ENCODE data around the gene ZBTB40. TPM values are rescaled to one million over a fixed set of nuclear protein-coding genes. Genes with fewer than 3 reads are reported as not detected.

ZBTB40 gene
- total RNA-seq, 1 experiment from 2014 or later = 21.4 TPM

DNA sequence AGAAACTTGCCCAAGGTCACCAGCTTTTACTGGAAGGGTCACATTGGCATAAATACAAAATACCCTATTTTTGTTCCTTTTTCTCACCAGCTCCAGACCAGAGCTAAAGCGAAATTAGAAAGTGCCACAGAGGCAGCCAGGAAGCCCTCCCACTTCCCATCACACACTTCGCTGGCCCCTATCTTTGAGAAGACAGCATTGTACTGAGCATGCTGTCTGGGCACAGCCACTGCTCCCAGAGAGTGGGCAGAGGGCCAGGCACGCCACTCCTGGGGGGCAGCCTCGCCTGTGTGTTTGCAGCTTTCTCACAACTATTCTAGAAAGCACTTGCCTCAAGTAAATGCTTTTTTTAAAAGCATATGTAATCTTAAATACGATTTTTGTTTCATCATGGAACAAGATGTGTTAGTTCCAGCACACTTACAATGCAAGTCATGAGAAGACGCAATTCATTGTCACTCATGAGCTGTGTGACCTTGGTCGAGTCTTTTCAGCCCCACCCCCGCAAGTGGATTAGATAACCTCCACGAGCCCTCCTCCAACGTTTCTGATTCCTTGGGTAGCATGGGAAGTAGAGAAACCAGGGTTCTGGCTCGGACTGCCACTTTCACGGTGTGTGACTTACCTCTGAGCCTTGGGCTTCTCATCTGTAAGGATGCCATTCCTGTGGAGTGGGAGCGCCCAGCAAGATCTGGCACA is 85.9 kb downstream of the ZBTB40 start:
- no peaks in the 10 kb centered on the region for H3K27me3 ChIP-seq (ENCODE audit: insufficient read depth, low read depth)
- H3K9me3 ChIP-seq (ENCODE audit: insufficient read depth, low read depth) = no peaks in the 10 kb centered on the region
- H3F3A ChIP-seq (ENCODE audit: insufficient read depth, low read depth) = no peaks in the 10 kb centered on the region
- H3K79me2 ChIP-seq (ENCODE audit: low read depth) = no peaks in the 10 kb centered on the region
- H3K4me3 ChIP-seq = no peak overlapping the region
- intact Hi-C loops (cut with micrococcal nuclease; ENCODE audit: unreplicated experiment) = no loop called here
- H3K4me1 ChIP-seq (replicated peaks; ENCODE audit: insufficient read depth) = no peaks in the 10 kb centered on the region
- DNase-seq = no peak
- no peak overlapping the region for H3K4me2 ChIP-seq
- no peaks in the 10 kb centered on the region for H3K9me2 ChIP-seq (ENCODE audit: insufficient read depth)
- no peak for TF ChIP-seq EZH2 (IDR thresholded peaks at IDR 0.05; ENCODE audit: low read depth)
- TF ChIP-seq, protein P1, sequence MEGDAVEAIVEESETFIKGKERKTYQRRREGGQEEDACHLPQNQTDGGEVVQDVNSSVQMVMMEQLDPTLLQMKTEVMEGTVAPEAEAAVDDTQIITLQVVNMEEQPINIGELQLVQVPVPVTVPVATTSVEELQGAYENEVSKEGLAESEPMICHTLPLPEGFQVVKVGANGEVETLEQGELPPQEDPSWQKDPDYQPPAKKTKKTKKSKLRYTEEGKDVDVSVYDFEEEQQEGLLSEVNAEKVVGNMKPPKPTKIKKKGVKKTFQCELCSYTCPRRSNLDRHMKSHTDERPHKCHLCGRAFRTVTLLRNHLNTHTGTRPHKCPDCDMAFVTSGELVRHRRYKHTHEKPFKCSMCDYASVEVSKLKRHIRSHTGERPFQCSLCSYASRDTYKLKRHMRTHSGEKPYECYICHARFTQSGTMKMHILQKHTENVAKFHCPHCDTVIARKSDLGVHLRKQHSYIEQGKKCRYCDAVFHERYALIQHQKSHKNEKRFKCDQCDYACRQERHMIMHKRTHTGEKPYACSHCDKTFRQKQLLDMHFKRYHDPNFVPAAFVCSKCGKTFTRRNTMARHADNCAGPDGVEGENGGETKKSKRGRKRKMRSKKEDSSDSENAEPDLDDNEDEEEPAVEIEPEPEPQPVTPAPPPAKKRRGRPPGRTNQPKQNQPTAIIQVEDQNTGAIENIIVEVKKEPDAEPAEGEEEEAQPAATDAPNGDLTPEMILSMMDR (conservative IDR thresholded peaks at IDR 0.05) = no peak
- no peak overlapping the region for H3K27ac ChIP-seq
- no peak overlapping the region for H2AFZ ChIP-seq
- CTCF ChIA-PET = no interaction called here
- H4K20me1 ChIP-seq (ENCODE audit: insufficient read depth) = no peaks in the 10 kb centered on the region
- POLR2A ChIA-PET (ENCODE audit: unreplicated experiment) = interaction anchor here (0.6 kb wide), 1 partner anchor 57 kb away, joined by 4 read pairs; no protein-coding TSS in a partner anchor
- H3K36me3 ChIP-seq (ENCODE audit: low read depth) = no peaks in the 10 kb centered on the region
- no TSS peak for BruUV-seq (replicated peaks)

DNA sequence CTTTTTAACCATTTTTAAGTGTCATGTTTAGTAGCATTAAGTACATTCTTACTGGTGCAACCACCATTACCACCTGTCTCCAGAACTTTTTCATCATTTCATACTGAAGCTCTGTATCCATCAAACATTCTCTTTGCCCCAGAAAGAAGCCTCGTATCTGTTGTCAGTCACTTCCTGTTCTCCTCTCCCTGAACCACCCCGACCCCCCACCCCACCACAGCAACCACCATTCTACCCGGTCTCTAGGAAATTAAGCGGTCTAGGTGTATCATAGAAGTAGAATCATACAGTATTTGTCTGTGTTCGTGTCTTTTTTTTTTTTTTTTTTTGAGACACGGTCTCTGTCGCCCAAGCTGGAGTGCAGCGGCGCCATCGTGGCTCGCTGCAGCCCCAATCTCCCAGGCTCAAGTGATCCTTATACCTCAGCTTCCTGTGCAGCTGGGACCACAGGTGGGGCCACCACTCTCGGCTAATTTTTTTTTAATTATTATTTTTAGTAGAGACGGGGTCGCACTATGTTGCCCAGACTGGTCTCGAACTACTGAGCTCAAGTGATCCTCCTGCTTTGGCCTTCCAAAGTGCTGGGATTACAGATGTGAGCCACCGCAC is 88.0 kb downstream of the ZBTB40 start:
- H3K79me2 ChIP-seq (ENCODE audit: low read depth) = no peaks in the 10 kb centered on the region
- intact Hi-C loops (cut with micrococcal nuclease; ENCODE audit: unreplicated experiment) = loop anchor here (5.0 kb wide), 1 partner anchor 103 kb away; the partner anchor contains the start of gene C1QC
- no peak overlapping the region for H3K4me2 ChIP-seq
- no peaks in the 10 kb centered on the region for H3K9me2 ChIP-seq (ENCODE audit: insufficient read depth)
- DNase-seq = no peak
- no peaks in the 10 kb centered on the region for H3K27me3 ChIP-seq (ENCODE audit: insufficient read depth, low read depth)
- H3K4me1 ChIP-seq (replicated peaks; ENCODE audit: insufficient read depth) = no peaks in the 10 kb centered on the region
- no peaks in the 10 kb centered on the region for H3K9me3 ChIP-seq (ENCODE audit: insufficient read depth, low read depth)
- TF ChIP-seq, protein P1 (conservative IDR thresholded peaks at IDR 0.05) = no peak
- no peak for TF ChIP-seq EZH2 (IDR thresholded peaks at IDR 0.05; ENCODE audit: low read depth)
- H3F3A ChIP-seq (ENCODE audit: insufficient read depth, low read depth) = no peaks in the 10 kb centered on the region
- no TSS peak for BruUV-seq (replicated peaks)
- H4K20me1 ChIP-seq (ENCODE audit: insufficient read depth) = no peaks in the 10 kb centered on the region
- H3K27ac ChIP-seq = no peak overlapping the region
- H3K4me3 ChIP-seq = no peak overlapping the region
- CTCF ChIA-PET = interaction anchor here (0.6 kb wide), 1 partner anchor 98 kb away, joined by 4 read pairs; no protein-coding TSS in a partner anchor
- POLR2A ChIA-PET (ENCODE audit: unreplicated experiment) = no interaction called here
- H3K36me3 ChIP-seq (ENCODE audit: low read depth) = no peaks in the 10 kb centered on the region
- no peak overlapping the region for H2AFZ ChIP-seq

DNA sequence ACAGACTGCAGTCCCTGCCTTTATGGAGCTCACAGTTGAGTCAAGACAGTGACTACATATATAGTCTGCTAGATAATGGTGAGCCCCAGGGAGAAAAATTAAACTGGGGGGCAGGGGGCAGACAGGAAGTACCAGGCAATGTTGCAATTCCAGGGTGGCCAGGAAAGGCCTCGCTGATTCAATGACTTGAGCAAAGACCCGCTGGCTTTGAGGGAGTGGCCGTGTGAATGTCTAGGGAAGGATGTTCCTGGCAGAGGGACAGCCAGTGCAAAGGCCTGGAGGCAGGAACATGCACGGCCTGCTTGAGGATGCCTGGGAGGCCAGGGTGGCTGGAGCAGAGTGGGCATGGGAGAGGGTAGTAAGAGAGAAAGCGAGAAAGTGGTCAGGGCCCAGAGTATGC is 88.7 kb downstream of the ZBTB40 start:
- H2AFZ ChIP-seq = no peak overlapping the region
- no peak overlapping the region for H3K4me2 ChIP-seq
- DNase-seq = no peak
- ChIA-PET CTCF (interaction anchor here (0.6 kb wide), 1 partner anchor 97 kb away, joined by 4 read pairs; no protein-coding TSS in a partner anchor), POLR2A (ENCODE audit: unreplicated experiment) (no interaction called here)
- intact Hi-C loops (cut with micrococcal nuclease; ENCODE audit: unreplicated experiment) = loop anchor here (5.0 kb wide), 1 partner anchor 102 kb away; the partner anchor contains the start of gene C1QC
- no peaks in the 10 kb centered on the region for H3K79me2 ChIP-seq (ENCODE audit: low read depth)
- peaks cover under 1% of the 10 kb centered on the region; the same call in 1 of the 2 replicates for H3K27me3 ChIP-seq (ENCODE audit: insufficient read depth, low read depth)
- H3K36me3 ChIP-seq (ENCODE audit: low read depth) = no peaks in the 10 kb centered on the region
- H4K20me1 ChIP-seq (ENCODE audit: insufficient read depth) = no peaks in the 10 kb centered on the region
- BruUV-seq (replicated peaks) = no TSS peak
- TF ChIP-seq EZH2 (IDR thresholded peaks at IDR 0.05; ENCODE audit: low read depth) = no peak
- TF ChIP-seq, protein P1 (conservative IDR thresholded peaks at IDR 0.05) = no peak
- H3K4me3 ChIP-seq = no peak overlapping the region
- no peaks in the 10 kb centered on the region for H3K9me3 ChIP-seq (ENCODE audit: insufficient read depth, low read depth)
- H3K27ac ChIP-seq = no peak overlapping the region
- no peaks in the 10 kb centered on the region for H3K4me1 ChIP-seq (replicated peaks; ENCODE audit: insufficient read depth)
- no peaks in the 10 kb centered on the region for H3F3A ChIP-seq (ENCODE audit: insufficient read depth, low read depth)
- no peaks in the 10 kb centered on the region for H3K9me2 ChIP-seq (ENCODE audit: insufficient read depth)
